ENCODE results near the gene SPATA2L. TPM values are rescaled to one million over a fixed set of nuclear protein-coding genes. Genes with fewer than 3 reads are reported as not detected.
"Not testable (repeated sequence)": the region's sequence is repeated elsewhere in the genome, so short reads cannot be mapped to it uniquely, and the experiment has no call there.

SPATA2L gene
- total RNA-seq, 2 donors from 2014 or later = 19.0 to 24.1 TPM

DNA sequence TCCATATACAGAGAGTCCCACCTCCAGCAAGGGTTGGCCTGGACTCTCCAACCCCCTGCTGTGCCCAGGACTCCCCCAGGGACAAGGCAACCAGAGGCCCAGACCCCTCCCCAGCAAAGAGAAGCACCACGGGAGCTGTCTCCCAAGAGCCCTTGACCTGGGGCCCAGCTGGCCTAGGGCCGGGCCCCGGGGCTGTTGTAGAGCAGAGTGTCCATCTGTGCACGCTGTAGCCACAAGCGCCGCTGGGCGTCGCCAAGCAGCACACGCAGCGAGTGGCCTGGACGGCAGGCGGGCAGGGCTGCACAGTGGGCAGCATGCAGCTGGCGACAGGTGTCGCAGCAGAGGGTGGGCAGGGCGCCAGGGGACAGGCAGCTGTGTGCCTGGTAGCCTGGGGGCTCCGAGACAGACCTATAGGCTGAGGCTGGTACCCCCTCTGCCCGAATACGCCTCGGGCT is 4.3 kb downstream of the SPATA2L start:
- TF ChIP-seq, protein P1, sequence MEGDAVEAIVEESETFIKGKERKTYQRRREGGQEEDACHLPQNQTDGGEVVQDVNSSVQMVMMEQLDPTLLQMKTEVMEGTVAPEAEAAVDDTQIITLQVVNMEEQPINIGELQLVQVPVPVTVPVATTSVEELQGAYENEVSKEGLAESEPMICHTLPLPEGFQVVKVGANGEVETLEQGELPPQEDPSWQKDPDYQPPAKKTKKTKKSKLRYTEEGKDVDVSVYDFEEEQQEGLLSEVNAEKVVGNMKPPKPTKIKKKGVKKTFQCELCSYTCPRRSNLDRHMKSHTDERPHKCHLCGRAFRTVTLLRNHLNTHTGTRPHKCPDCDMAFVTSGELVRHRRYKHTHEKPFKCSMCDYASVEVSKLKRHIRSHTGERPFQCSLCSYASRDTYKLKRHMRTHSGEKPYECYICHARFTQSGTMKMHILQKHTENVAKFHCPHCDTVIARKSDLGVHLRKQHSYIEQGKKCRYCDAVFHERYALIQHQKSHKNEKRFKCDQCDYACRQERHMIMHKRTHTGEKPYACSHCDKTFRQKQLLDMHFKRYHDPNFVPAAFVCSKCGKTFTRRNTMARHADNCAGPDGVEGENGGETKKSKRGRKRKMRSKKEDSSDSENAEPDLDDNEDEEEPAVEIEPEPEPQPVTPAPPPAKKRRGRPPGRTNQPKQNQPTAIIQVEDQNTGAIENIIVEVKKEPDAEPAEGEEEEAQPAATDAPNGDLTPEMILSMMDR (IDR thresholded peaks at IDR 0.05) = no peak
- H3K36me3 ChIP-seq = peaks cover 5% of the 10 kb centered on the region
- ATAC-seq (ENCODE audit: insufficient number of reproducible peaks, low FRiP score, low read depth) = no peak

DNA sequence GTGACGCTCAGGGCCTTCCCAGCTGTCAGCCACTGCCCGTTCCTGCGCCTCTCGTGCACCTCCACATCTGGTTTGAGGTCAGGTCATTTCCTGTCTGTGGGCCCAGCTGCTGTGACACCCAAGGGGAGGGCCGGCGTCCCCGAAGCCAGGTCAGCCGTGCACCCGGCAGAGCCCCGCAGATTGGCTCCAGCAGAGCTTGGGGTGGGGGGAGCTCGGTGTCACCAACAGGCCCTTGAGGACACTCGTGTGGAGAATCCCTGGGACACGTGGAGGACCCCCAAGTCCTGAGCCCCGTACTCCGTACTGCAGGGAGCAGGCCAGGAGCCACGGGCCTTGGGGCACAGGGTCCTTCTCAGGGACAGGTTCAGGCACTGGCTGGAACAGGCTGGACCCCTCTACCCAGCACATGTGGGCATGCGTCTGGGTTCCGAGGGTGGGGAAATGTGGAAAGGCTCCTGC is 4.8 kb downstream of the SPATA2L start:
- Histone ChIP-seq H3K27me3 (replicated peaks; ENCODE audit: insufficient read depth) (no peaks in the 10 kb centered on the region), H3K4me3 (no peak overlapping the region), H3K27ac (no peak overlapping the region), H3K4me1 (ENCODE audit: control insufficient read depth in 1 of 2, low read depth in 2 of 2) (peaks cover 9 to 15% of the 10 kb centered on the region in 2 donors), H3K9me3 (no peaks in the 10 kb centered on the region), H3K36me3 (peaks cover 8% of the 10 kb centered on the region)
- TF ChIP-seq, protein P1 (IDR thresholded peaks at IDR 0.05) = no peak
- DNase-seq (ENCODE audit: low spot score) (no peak), ATAC-seq (ENCODE audit: insufficient number of reproducible peaks, low FRiP score, low read depth) (no peak)

More for the DNA sequence above, 4.3 kb downstream of the SPATA2L start:
- H3K4me1 ChIP-seq (ENCODE audit: control insufficient read depth in 1 of 2, low read depth in 2 of 2) = peaks cover 9 to 20% of the 10 kb centered on the region in 2 donors
- no peak overlapping the region for H3K27ac ChIP-seq
- no peak overlapping the region for H3K4me3 ChIP-seq
- DNase-seq (ENCODE audit: low spot score) = no peak
- no peaks in the 10 kb centered on the region for H3K27me3 ChIP-seq (replicated peaks; ENCODE audit: insufficient read depth)
- no peaks in the 10 kb centered on the region for H3K9me3 ChIP-seq

DNA sequence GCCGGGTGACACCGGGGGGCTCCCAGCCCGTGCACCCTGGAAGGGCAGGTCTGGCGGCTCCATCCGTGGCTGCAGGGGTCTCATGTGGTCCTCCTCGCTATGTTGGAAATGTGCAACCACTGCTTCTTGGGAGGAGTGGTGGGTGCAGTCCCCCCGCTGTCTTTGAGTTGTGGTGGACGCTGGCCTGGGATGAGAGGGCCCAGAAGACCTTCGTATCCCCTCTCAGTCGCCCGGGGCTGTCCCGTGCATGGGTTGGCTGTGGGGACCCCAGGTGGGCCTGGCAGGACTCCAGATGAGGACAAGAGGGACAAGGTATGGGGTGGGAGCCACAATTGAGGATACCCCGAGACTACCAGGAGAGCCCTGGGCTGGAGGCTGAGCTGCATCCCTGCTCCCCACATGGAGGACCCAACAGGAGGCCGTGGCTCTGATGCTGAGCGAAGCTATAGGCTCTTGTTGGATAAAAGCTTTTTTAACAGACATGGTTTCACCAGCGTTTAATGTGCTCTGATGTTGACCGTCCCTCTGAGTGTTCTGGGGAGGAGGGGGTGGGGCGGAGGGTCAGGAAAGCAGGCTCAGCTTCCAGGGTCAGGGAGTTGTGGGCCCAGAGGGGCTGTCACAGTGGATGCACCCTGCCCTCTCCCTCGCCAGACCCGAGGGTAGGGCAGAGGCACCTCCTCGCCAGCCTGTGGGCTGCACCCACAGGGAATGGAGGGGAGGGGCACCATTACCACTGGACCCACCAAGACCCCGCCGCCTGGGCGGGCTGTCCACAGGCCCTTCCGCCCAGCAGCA is 5.4 kb downstream of the SPATA2L start:
- no peak overlapping the region for H3K27ac ChIP-seq
- no peaks in the 10 kb centered on the region for H3K27me3 ChIP-seq (replicated peaks; ENCODE audit: insufficient read depth)
- TF ChIP-seq, protein P1 (IDR thresholded peaks at IDR 0.05) = no peak
- peaks cover 13% of the 10 kb centered on the region for H3K36me3 ChIP-seq
- peaks cover 9 to 13% of the 10 kb centered on the region in 2 donors for H3K4me1 ChIP-seq (ENCODE audit: control insufficient read depth in 1 of 2, low read depth in 2 of 2)
- H3K9me3 ChIP-seq = no peaks in the 10 kb centered on the region
- DNase-seq (ENCODE audit: low spot score) (no peak), ATAC-seq (ENCODE audit: insufficient number of reproducible peaks, low FRiP score, low read depth) (no peak)
- no peak overlapping the region for H3K4me3 ChIP-seq

DNA sequence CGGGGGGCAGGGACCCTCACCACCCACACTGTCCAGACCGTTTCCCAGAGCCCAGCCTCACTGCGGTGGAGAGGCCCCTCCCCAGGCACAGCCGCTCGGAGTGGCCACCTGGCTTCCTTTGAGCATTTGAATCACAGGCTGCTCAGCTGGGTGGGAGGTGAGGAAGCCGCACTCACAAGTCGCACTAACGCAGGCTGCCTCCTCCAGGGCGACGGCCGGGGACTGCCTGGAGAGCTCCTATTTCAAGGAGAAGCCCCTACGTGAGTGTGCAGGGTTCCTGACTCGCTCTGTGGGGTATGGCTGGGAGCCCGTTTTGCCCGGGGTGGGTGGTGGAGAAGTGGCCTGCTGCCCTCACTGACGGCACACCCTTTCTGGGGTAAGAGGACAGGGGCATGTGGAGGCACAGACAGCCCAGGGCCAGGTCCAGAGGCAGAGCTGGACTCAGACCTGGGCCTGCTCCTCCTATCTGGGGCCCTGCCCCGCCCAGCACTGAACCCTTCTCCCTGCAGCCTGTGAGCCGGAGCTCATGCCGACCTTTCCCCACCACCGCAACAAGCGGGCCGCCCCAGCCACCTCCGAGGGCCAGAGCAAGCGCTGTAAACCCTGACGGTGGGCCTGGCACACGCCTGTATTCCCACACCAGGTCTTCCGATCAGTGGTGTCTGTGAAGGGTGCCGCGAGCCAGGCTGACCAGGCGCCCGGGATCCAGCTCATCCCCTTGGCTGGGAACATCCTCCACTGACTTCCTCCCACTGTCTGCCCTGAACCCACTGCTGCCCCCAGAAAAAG is 6.2 kb downstream of the SPATA2L start:
- ATAC-seq (ENCODE audit: insufficient number of reproducible peaks, low FRiP score, low read depth) (no peak), DNase-seq (ENCODE audit: low spot score) (no peak)
- TF ChIP-seq, protein P1 (IDR thresholded peaks at IDR 0.05) = no peak
- Histone ChIP-seq H3K4me3 (no peak overlapping the region), H3K27ac (no peak overlapping the region), H3K4me1 (ENCODE audit: control insufficient read depth in 1 of 2, low read depth in 2 of 2) (peaks cover 3 to 6% of the 10 kb centered on the region in 2 donors), H3K27me3 (replicated peaks; ENCODE audit: insufficient read depth) (no peaks in the 10 kb centered on the region), H3K9me3 (no peaks in the 10 kb centered on the region), H3K36me3 (peaks cover 14% of the 10 kb centered on the region)

DNA sequence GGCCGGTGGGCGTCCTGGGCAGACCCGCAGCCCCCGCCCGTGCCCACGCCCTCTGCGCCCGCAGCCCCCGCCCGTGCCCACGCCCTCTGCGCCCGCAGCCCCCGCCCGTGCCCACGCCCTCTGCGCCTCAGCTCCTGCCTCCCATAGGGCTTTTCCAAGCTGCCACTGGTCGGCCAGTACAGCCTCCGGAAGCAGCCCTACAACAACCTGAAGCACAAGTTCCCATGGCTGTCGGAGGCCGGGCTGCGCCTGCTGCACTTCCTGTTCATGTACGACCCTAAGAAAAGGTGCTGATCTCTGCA is 6.8 kb downstream of the SPATA2L start:
- not testable (repeated sequence) for H3K4me1 ChIP-seq (ENCODE audit: control insufficient read depth in 1 of 2, low read depth in 2 of 2); DNase-seq (ENCODE audit: low spot score); H3K9me3 ChIP-seq; ATAC-seq (ENCODE audit: insufficient number of reproducible peaks, low FRiP score, low read depth); H3K27me3 ChIP-seq (replicated peaks; ENCODE audit: insufficient read depth); H3K27ac ChIP-seq; H3K4me3 ChIP-seq
- peaks cover 14% of the 10 kb centered on the region for H3K36me3 ChIP-seq
